Type B pancreatic cell (in vitro differentiated cells): Measurements from ENCODE around the gene ASCC3. TPM values are rescaled to one million over a fixed set of nuclear protein-coding genes. Genes with fewer than 3 reads are reported as not detected.

Experiments
- DNase-seq: peaks from one replicate; pipeline ENCODE4 v3.0.0; 2021; ENCODE audit warnings: mixed read lengths; ENCODE audit not compliant: unreplicated experiment; ENCODE audit errors: extremely low spot score
- H3K27ac Mint-ChIP-seq: 2 replicates; pipeline ENCODE4 v1.8.0; 2021; ENCODE audit warnings: mild to moderate bottlenecking, mixed read lengths
- H3K27me3 Mint-ChIP-seq: 2 replicates; pipeline ENCODE4 v1.8.0; 2021; ENCODE audit warnings: mixed read lengths
- H3K36me3 Mint-ChIP-seq: 2 replicates; pipeline ENCODE4 v1.8.0; 2021; ENCODE audit warnings: mixed read lengths
- H3K4me1 Mint-ChIP-seq: one replicate; pipeline ENCODE4 v1.8.0; 2021; ENCODE audit warnings: mixed read lengths; ENCODE audit not compliant: unreplicated experiment
- H3K4me3 Mint-ChIP-seq: 2 replicates; pipeline ENCODE4 v1.8.0; 2021; ENCODE audit warnings: mild to moderate bottlenecking, mixed read lengths
- H3K9me3 Mint-ChIP-seq: 2 replicates; pipeline ENCODE4 v1.8.0; 2021; ENCODE audit warnings: mixed read lengths
- CTCF ChIP-seq: fragments of 200-600 bp; sonication (generic); conservative IDR thresholded peaks from 2 replicates; pipeline ENCODE4 v1.5.0; 2021; ENCODE audit warnings: antibody characterized with exemption, mild to moderate bottlenecking
- total RNA-seq: library from RNA; stranded (reverse); gene quantifications from 2 replicates; pipeline ENCODE4 v1.2.1, GENCODE V29; 2021; ENCODE audit warnings: low replicate concordance

Gene ASCC3
- total RNA-seq, 1 donor from 2014 or later: 51.2 TPM

GRCh38 chr6:100670056-100670455, 211.1 kb downstream of the ASCC3 start:
- Mint-ChIP-seq H3K4me3 (no peak overlapping the region), H3K27me3 (no peaks in the 10 kb centered on the region), H3K9me3 (no peaks in the 10 kb centered on the region), H3K36me3 (peaks cover 6% of the 10 kb centered on the region), H3K4me1 (no peaks in the 10 kb centered on the region), H3K27ac (no peak overlapping the region)
- DNase-seq: no peak
- no peak for TF ChIP-seq CTCF

- Mint-ChIP-seq H3K27ac (no peak overlapping the region), H3K4me3 (no peak overlapping the region), H3K4me1 (no peaks in the 10 kb centered on the region), H3K27me3 (no peaks in the 10 kb centered on the region), H3K36me3 (no peaks in the 10 kb centered on the region), H3K9me3 (no peaks in the 10 kb centered on the region)
- TF ChIP-seq CTCF: no peak
- DNase-seq: no peak
Observed at GRCh38 chr6:100665041-100665380, 216.1 kb downstream of the ASCC3 start.

GRCh38 chr6:100664274-100665040, 216.7 kb downstream of the ASCC3 start:
- H3K27ac Mint-ChIP-seq: no peak overlapping the region
- TF ChIP-seq CTCF: peak; percentile 89
- H3K4me3 Mint-ChIP-seq: no peak overlapping the region
- no peaks in the 10 kb centered on the region for H3K9me3 Mint-ChIP-seq
- DNase-seq: no peak
- no peaks in the 10 kb centered on the region for H3K36me3 Mint-ChIP-seq
- no peaks in the 10 kb centered on the region for H3K27me3 Mint-ChIP-seq
- no peaks in the 10 kb centered on the region for H3K4me1 Mint-ChIP-seq

GRCh38 chr6:100663219-100663863, 217.8 kb downstream of the ASCC3 start:
- H3K9me3 Mint-ChIP-seq: no peaks in the 10 kb centered on the region
- H3K4me3 Mint-ChIP-seq: no peak overlapping the region
- TF ChIP-seq CTCF: no peak
- no peaks in the 10 kb centered on the region for H3K4me1 Mint-ChIP-seq
- DNase-seq: no peak
- no peaks in the 10 kb centered on the region for H3K36me3 Mint-ChIP-seq
- H3K27me3 Mint-ChIP-seq: no peaks in the 10 kb centered on the region
- no peak overlapping the region for H3K27ac Mint-ChIP-seq

GRCh38 chr6:100662264-100662663, 218.9 kb downstream of the ASCC3 start:
- DNase-seq: no peak
- Mint-ChIP-seq H3K4me1 (no peaks in the 10 kb centered on the region), H3K9me3 (no peaks in the 10 kb centered on the region), H3K4me3 (no peak overlapping the region), H3K27me3 (no peaks in the 10 kb centered on the region), H3K27ac (no peak overlapping the region), H3K36me3 (no peaks in the 10 kb centered on the region)
- TF ChIP-seq CTCF: no peak
